Fibroblast of mammary gland (primary cell): ENCODE data around the gene MDH2.
A peak's percentile ranks its signal among the peaks of the same experiment; 100 is the strongest.
"Not testable (repeated sequence)": the region's sequence is repeated elsewhere in the genome, so short reads cannot be mapped to it uniquely, and the experiment has no call there.

ENCODE experiments used
- DNase-seq: peaks from one replicate; pipeline ENCODE4 v3.0.0-alpha.2; 2010; ENCODE audit warnings: low read depth
- H3K4me3 ChIP-seq: 2 replicates; pipeline ENCODE4 v1.5.1; 2011; ENCODE audit warnings: low read depth, mild to moderate bottlenecking, low read length, moderate library complexity; ENCODE audit not compliant: control insufficient read depth
- TF ChIP-seq, protein P1 (sequence below): conservative IDR thresholded peaks from 2 replicates; pipeline ENCODE4 v1.5.1; 2011; ENCODE audit warnings: low read depth, low read length, inconsistent platforms; ENCODE audit not compliant: control insufficient read depth, insufficient read depth

MDH2 gene

DNA sequence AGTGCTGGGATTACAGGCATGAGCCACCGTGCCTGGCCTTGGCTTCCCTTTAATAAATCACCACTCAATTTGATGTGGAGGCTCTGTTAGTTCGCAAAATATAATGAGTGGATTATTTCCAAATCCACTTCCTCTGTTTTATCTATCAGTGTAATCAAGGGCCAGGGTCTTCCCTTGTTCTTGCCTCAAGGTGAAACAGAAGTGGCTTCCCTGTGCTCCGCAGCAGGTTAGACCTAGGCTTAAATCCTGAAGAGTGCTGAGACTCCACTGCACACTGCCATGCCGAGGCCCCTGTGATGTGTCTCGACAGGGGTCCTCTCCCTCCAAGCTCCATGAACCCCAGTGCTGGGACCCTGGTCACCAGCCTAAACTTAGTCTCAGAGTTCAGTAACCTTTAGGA, 59.0 kb downstream of the MDH2 start:
- TF ChIP-seq, protein P1, sequence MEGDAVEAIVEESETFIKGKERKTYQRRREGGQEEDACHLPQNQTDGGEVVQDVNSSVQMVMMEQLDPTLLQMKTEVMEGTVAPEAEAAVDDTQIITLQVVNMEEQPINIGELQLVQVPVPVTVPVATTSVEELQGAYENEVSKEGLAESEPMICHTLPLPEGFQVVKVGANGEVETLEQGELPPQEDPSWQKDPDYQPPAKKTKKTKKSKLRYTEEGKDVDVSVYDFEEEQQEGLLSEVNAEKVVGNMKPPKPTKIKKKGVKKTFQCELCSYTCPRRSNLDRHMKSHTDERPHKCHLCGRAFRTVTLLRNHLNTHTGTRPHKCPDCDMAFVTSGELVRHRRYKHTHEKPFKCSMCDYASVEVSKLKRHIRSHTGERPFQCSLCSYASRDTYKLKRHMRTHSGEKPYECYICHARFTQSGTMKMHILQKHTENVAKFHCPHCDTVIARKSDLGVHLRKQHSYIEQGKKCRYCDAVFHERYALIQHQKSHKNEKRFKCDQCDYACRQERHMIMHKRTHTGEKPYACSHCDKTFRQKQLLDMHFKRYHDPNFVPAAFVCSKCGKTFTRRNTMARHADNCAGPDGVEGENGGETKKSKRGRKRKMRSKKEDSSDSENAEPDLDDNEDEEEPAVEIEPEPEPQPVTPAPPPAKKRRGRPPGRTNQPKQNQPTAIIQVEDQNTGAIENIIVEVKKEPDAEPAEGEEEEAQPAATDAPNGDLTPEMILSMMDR: no peak
- no peak for DNase-seq
- no peak overlapping the region for H3K4me3 ChIP-seq

GRCh38 chr7:76108540-76109233, 60.8 kb downstream of the MDH2 start:
- H3K4me3 ChIP-seq: no peak overlapping the region
- TF ChIP-seq, protein P1: no peak
- peak; percentile 47 for DNase-seq

DNA sequence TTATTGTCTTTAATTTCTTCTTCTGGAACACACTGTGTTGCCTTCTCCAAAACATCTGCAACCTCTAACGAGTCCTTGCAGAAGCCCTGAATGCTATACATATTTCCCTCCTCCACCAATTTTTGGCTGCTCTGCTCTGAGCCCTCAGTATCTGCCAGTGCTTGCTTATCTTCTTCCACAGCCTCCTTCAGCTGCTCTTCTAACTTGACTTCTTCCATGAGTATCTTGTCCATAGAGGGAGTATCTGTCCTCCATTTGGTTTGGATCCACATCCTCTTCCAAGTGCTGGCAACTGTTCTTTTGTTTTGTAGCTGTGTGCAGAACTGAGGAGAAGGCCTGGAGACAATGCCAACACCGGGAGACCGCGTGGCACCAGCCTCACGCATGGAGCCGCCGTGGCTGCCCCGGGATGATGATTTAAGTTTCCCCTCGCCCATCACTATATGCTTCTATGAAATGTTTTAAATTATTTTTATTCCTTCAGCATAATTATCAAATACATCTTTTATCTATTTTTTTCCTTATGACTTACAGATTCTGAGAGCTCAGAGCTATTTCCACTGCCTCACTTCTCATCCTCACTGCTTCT, 65.2 kb downstream of the MDH2 start:
- not testable (repeated sequence) for H3K4me3 ChIP-seq, DNase-seq

- H3K4me3 ChIP-seq, DNase-seq: not testable (repeated sequence)
Measured at GRCh38 chr7:76114742-76115141, 66.8 kb downstream of the MDH2 start.
